ENCODE data around the gene IMPA2.

DNA sequence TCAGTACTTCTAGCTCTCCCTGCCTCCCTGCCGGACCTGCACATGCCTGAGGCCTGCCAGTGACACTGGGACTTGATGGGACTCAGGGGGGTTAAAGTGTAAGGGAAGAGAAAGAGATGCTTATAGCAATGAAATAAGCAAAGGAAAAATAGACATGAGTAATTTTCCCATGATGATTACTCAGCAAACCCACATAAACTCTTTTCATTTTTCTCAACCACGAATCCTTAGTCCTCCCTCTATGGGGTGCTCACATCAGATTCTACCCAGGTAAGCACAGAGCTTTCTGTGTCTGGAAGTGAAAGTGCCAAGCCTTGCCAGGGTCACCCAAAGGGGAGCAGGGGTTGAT lies 67.5 kb downstream of the IMPA2 start:
- TF ChIP-seq POLR2AphosphoS5 (IDR thresholded peaks at IDR 0.05; ENCODE audit: low read length) (no peak), POLR2A (IDR thresholded peaks at IDR 0.05; ENCODE audit: low read depth, low read length) (no peak)
- TF ChIP-seq, protein P1, sequence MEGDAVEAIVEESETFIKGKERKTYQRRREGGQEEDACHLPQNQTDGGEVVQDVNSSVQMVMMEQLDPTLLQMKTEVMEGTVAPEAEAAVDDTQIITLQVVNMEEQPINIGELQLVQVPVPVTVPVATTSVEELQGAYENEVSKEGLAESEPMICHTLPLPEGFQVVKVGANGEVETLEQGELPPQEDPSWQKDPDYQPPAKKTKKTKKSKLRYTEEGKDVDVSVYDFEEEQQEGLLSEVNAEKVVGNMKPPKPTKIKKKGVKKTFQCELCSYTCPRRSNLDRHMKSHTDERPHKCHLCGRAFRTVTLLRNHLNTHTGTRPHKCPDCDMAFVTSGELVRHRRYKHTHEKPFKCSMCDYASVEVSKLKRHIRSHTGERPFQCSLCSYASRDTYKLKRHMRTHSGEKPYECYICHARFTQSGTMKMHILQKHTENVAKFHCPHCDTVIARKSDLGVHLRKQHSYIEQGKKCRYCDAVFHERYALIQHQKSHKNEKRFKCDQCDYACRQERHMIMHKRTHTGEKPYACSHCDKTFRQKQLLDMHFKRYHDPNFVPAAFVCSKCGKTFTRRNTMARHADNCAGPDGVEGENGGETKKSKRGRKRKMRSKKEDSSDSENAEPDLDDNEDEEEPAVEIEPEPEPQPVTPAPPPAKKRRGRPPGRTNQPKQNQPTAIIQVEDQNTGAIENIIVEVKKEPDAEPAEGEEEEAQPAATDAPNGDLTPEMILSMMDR (IDR thresholded peaks at IDR 0.05 in 2 of 3, conservative IDR thresholded peaks at IDR 0.05 in 1 of 3; ENCODE audit: control insufficient read depth in 2 of 3, extremely low read depth in 1 of 3, insufficient read depth in 1 of 3, low read depth in 3 of 3, low read length in 3 of 3), result no peak

All from GM12878 (cell line).